ENCODE measurements around the gene ANKH. TPM values are rescaled to one million over a fixed set of nuclear protein-coding genes. Genes with fewer than 3 reads are reported as not detected.

The ANKH gene
- total RNA-seq, 4 donors from 2014 or later = 33.4 to 49.4 (median 38.0) TPM

DNA sequence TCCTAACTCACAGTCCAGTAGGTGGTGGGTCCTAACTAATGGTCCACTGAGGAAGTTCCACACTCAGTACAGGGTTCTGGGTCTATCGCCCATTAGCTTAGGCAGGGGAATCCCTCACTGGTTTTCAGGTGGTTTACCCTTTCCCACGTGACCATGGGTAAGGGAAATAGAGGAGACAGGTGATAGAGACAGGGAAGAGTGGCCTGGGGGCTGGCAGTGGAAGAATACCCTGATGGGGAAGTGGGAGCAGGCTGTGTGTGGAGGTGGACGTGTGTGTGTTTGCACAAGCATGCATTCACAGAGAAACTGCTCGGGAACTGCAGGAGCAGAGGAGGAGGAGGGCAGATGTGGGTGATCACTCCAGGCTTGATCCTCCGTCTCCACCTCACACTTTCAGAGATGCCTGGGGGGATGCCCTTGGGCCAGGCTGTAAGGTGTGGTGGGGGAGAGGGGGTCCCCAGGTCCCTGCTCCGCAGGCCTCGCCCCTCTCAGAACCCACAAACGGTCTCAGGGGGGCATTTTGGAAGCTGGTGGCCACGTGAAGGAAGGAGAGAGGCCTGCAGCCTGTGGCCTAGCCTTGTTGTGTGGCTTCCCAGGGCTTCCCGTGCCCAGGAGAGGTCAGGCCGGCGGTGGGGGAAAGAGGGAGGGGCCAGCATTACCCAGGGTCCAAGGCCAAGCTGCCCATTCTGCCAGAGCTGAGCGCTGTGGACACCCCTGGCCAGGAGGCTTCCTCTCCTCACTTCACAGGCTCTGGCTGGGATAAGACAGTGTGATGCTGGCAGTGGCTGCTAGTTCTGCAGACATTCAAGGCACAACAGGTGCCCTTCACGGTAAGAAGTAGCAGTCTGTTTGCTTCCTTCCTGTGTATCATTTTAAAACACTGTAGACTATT lies 127.0 kb downstream of the ANKH start:
- Histone ChIP-seq H3K27ac (replicated peaks in 1 of 4) (no peak overlapping the region), H3K36me3 (peaks cover 28 to 88% (median 66%) of the 10 kb centered on the region in 4 donors), H3K9me3 (no peaks in the 10 kb centered on the region), H3K27me3 (no peaks in the 10 kb centered on the region), H3K4me1 (peaks cover 11 to 20% (median 15%) of the 10 kb centered on the region in 4 donors), H3K4me3 (no peak overlapping the region)
- intact Hi-C loops (cut with DNase I) = no loop called here
- 80% methylated on average over 12 of the region's 14 CpGs for WGBS
- no peak for TF ChIP-seq EP300 (IDR thresholded peaks at IDR 0.05)
- TF ChIP-seq, protein P1, sequence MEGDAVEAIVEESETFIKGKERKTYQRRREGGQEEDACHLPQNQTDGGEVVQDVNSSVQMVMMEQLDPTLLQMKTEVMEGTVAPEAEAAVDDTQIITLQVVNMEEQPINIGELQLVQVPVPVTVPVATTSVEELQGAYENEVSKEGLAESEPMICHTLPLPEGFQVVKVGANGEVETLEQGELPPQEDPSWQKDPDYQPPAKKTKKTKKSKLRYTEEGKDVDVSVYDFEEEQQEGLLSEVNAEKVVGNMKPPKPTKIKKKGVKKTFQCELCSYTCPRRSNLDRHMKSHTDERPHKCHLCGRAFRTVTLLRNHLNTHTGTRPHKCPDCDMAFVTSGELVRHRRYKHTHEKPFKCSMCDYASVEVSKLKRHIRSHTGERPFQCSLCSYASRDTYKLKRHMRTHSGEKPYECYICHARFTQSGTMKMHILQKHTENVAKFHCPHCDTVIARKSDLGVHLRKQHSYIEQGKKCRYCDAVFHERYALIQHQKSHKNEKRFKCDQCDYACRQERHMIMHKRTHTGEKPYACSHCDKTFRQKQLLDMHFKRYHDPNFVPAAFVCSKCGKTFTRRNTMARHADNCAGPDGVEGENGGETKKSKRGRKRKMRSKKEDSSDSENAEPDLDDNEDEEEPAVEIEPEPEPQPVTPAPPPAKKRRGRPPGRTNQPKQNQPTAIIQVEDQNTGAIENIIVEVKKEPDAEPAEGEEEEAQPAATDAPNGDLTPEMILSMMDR (IDR thresholded peaks at IDR 0.05) = no peak
- TF ChIP-seq POLR2A (IDR thresholded peaks at IDR 0.05; ENCODE audit: low read depth) = no peak
- TF ChIP-seq POLR2AphosphoS5 (IDR thresholded peaks at IDR 0.05) = no peak
- DNase-seq (ENCODE audit: extremely low spot score) = no peak

GRCh38 chr5:14743601-14744295 lies 127.8 kb downstream of the ANKH start:
- WGBS = 68% methylated on average over 6 of the region's 6 CpGs
- intact Hi-C loops (cut with DNase I) = no loop called here
- H3K27me3 ChIP-seq = no peaks in the 10 kb centered on the region

DNA sequence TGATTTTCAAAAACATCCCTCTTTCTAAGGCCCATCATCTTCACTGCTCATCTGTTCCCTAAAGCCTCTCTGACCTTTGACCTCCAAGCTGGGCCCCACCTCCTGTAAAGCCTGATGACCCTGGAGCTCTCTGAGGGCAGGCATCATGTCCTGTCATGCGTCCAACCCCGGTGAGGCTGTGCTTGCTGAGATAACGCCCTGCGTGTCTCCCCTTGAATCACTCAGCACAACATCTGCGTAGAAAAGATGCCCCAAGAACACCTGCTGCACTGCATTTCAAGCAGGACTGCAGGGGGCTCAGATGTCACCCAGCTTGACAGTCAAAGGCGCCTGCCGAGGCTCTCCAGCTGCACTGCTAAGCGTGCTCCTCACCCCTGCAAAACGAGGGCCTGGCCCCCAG lies 129.1 kb downstream of the ANKH start:
- Histone ChIP-seq H3K4me1 (peaks cover 7 to 28% (median 19%) of the 10 kb centered on the region in 4 donors), H3K9me3 (no peaks in the 10 kb centered on the region), H3K4me3 (no peak overlapping the region), H3K27me3 (no peaks in the 10 kb centered on the region), H3K36me3 (peaks cover 20 to 80% (median 57%) of the 10 kb centered on the region in 4 donors), H3K27ac (replicated peaks in 1 of 4) (no peak overlapping the region)
- intact Hi-C loops (cut with DNase I) = no loop called here
- WGBS = 75% methylated on average over 7 of the region's 9 CpGs
- no peak for TF ChIP-seq POLR2A (IDR thresholded peaks at IDR 0.05; ENCODE audit: low read depth)
- no peak for TF ChIP-seq POLR2AphosphoS5 (IDR thresholded peaks at IDR 0.05)
- TF ChIP-seq, protein P1 (IDR thresholded peaks at IDR 0.05) = no peak
- no peak for TF ChIP-seq EP300 (IDR thresholded peaks at IDR 0.05)
- no peak for DNase-seq (ENCODE audit: extremely low spot score)

More at GRCh38 chr5:14743601-14744295, 127.8 kb downstream of the ANKH start:
- H3K36me3 ChIP-seq = peaks cover 28 to 85% (median 62%) of the 10 kb centered on the region in 4 donors
- no peak overlapping the region for H3K4me3 ChIP-seq
- no peaks in the 10 kb centered on the region for H3K9me3 ChIP-seq
- peaks cover 7 to 25% (median 19%) of the 10 kb centered on the region in 4 donors for H3K4me1 ChIP-seq
- no peak overlapping the region for H3K27ac ChIP-seq (replicated peaks in 1 of 4)
- DNase-seq (ENCODE audit: extremely low spot score) = no peak
- TF ChIP-seq, protein P1 (IDR thresholded peaks at IDR 0.05) = no peak
- no peak for TF ChIP-seq EP300 (IDR thresholded peaks at IDR 0.05)
- TF ChIP-seq POLR2A (IDR thresholded peaks at IDR 0.05; ENCODE audit: low read depth) = no peak
- no peak for TF ChIP-seq POLR2AphosphoS5 (IDR thresholded peaks at IDR 0.05)

- Histone ChIP-seq H3K4me1 (peaks cover 7 to 28% (median 20%) of the 10 kb centered on the region in 4 donors), H3K4me3 (no peak overlapping the region), H3K27ac (replicated peaks in 1 of 4) (no peak overlapping the region), H3K36me3 (peaks cover 16 to 80% (median 55%) of the 10 kb centered on the region in 4 donors), H3K9me3 (no peaks in the 10 kb centered on the region), H3K27me3 (no peaks in the 10 kb centered on the region)
- intact Hi-C loops (cut with DNase I) = no loop called here
- 91% methylated on average over 10 of the region's 11 CpGs for WGBS
- no peak for DNase-seq (ENCODE audit: extremely low spot score)
- TF ChIP-seq, protein P1 (IDR thresholded peaks at IDR 0.05) = no peak
- no peak for TF ChIP-seq POLR2A (IDR thresholded peaks at IDR 0.05; ENCODE audit: low read depth)
- no peak for TF ChIP-seq EP300 (IDR thresholded peaks at IDR 0.05)
- no peak for TF ChIP-seq POLR2AphosphoS5 (IDR thresholded peaks at IDR 0.05)
These were observed 129.7 kb downstream of the ANKH start for GRCh38 chr5:14741801-14742440.
